Uterus (tissue), 2 donors: ENCODE results near the gene TPT1.

Experiments used
- POLR2A ChIP-seq, 2 donors: fragments of 450-650 bp; IDR thresholded peaks; one replicate each; pipeline ENCODE4 v1.6.1; 2016; ENCODE audit warnings: antibody characterized with exemption in 2 of 2, mild to moderate bottlenecking in 1 of 2, moderate library complexity in 1 of 2
- TF ChIP-seq, protein P1 (sequence below), 4 experiments: fragments of 200-600 bp in 2 of 4; fragments of 450-650 bp in 2 of 4; sonication (generic) in 2 of 4; IDR thresholded peaks; one replicate each; pipeline ENCODE4 v1.5.1; 2016 to 2019; ENCODE audit warnings: antibody characterized with exemption in 4 of 4, mild to moderate bottlenecking in 2 of 4, moderate library complexity in 1 of 4

DNA sequence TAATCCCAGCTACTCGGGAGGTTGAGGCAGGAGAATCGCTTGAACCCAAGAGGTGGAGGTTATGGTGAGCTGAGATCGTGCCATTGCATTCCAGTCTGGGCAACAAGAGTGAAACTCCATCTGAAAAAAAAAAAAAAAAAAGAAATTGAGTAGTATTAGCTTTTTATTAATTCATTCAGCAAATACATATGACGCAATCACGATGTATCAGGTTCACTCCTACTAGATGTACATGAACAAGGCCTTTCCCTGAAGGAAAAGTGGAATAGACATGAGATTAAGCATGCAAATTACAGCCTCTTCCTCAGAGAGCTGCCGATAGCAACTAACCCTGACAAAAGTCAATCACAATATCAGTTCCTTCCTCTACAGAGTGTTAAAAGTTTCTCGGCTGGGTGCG, 9.2 kb upstream of the TPT1 start:
- TF ChIP-seq POLR2A (IDR thresholded peaks at IDR 0.05) = no peak
- TF ChIP-seq, protein P1, sequence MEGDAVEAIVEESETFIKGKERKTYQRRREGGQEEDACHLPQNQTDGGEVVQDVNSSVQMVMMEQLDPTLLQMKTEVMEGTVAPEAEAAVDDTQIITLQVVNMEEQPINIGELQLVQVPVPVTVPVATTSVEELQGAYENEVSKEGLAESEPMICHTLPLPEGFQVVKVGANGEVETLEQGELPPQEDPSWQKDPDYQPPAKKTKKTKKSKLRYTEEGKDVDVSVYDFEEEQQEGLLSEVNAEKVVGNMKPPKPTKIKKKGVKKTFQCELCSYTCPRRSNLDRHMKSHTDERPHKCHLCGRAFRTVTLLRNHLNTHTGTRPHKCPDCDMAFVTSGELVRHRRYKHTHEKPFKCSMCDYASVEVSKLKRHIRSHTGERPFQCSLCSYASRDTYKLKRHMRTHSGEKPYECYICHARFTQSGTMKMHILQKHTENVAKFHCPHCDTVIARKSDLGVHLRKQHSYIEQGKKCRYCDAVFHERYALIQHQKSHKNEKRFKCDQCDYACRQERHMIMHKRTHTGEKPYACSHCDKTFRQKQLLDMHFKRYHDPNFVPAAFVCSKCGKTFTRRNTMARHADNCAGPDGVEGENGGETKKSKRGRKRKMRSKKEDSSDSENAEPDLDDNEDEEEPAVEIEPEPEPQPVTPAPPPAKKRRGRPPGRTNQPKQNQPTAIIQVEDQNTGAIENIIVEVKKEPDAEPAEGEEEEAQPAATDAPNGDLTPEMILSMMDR (IDR thresholded peaks at IDR 0.05) = no peak
